Inflammatory macrophage treated with lipopolysaccharide for 4 hours (primary cell): ENCODE results near the gene EIF2S2.

Experiments
- DNase-seq: peaks from one replicate; pipeline ENCODE4 v3.0.0-alpha.2; 2020

The EIF2S2 gene

DNA sequence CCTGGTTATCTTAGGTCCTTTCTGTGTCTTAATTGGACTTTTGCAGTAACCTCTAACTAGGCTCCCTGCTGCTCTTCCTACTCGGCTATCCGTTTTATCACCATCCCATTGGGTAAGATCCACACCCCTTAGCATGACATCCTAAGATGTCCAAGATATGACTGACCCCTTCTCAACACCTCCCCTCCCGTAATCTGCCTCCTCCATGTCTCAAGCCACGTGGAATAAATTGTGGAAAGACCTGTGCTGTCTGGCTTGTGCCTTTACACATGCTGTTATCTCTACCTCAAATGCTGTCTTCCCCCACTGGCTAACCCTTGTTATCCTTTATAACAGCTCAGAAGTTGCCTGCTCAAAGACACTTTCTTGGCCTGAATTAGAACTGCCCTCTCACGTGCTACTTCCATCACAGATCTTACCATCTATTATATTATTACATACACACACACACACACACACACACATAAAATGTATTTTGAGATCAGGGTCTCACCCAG is 26.5 kb downstream of the EIF2S2 start:
- DNase-seq: no peak

- no peak for DNase-seq
Observed at GRCh38 chr20:34084227-34084923, 27.7 kb downstream of the EIF2S2 start.

DNA sequence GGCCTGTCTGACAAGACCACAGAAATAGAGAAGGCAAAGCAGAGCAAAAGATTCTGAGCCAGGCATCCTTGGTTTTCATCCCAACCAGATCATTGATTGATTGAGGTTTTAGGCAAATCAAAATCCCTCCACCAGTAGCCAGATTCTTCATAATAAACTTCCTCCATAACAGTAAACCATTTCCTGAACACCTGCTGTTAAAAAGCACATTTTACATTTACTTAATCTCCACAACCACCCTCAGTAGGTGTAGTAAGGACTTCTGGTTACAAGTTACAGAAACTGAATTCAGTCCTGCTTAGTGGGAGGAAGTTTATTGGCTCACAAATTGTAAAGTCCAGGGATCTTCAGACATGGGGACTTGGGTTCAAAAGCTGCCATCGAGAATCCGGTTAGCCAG is 28.3 kb downstream of the EIF2S2 start:
- DNase-seq: no peak

DNA sequence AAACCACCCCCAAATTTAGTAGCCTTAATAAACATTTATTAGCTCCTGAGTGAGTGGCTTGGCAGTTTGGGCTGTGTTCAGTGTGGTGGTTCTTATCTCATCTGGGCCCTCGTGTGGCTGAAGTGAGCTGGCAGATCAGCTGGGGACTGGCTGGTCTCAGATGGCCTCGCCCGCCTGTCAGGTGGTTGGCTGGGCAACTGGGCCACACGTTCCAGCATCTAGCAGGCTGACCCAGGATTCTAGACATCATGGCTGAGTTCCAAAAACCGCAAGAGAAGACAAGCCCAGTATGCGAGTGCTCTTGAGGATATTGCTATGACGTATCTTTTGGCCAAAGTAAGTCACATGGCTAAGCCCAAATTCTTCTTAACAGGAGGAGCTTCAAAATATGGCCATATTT is 28.9 kb downstream of the EIF2S2 start:
- no peak for DNase-seq

DNA sequence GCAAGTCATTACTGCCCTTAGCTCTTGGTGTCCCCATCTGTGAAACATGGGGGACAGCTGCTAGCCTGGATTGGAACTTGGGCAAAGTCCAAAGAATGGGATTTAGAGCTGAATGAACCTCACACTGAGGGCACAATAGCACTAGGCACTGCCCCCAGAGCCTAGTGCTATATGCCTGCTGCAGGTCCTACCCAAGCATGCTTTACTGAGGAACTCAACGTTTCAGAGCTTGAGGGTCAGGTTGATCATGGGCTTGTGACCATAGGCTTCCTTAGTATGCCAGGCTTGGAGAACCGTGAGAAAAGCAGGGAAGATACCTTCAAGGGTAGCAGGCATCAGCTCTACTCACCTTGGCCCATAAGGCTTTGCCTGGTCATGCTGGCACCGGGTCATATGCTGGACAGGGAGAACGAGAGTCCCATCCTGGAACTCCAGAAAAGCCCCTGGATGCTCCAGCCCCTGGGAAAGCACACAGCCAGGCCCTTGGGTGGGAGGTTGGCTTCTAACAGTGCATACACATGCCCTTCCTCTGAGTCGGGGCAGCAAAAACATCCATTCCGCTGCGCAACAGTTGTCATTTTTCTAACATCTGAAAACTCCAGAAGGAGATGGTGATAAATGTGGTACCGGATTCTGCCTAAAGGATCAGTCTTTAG is 29.7 kb downstream of the EIF2S2 start:
- no peak for DNase-seq

GRCh38 chr20:34079818-34080217 is 32.2 kb downstream of the EIF2S2 start:
- DNase-seq: no peak

DNA sequence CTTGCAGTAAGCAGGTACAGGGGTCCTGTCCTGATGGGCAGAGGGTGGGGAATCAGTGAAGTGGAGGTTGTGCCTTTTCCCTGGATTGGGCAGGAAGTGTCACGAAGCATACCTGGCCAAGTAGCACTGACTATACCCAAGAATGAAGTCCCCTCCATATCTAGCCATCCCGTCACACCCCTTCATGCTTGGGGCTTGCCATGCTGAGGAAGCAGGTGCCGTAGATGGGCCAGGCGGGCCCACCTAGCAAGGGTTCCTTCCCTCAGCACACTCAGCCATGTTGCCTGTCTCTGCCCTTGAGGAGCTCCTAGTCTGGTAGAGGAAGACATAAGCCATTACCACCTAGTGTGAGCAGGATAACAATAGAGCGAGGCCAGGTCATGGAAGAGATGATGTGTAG is 33.5 kb downstream of the EIF2S2 start:
- DNase-seq: no peak

GRCh38 chr20:34076952-34077351 is 35.1 kb downstream of the EIF2S2 start:
- no peak for DNase-seq

DNA sequence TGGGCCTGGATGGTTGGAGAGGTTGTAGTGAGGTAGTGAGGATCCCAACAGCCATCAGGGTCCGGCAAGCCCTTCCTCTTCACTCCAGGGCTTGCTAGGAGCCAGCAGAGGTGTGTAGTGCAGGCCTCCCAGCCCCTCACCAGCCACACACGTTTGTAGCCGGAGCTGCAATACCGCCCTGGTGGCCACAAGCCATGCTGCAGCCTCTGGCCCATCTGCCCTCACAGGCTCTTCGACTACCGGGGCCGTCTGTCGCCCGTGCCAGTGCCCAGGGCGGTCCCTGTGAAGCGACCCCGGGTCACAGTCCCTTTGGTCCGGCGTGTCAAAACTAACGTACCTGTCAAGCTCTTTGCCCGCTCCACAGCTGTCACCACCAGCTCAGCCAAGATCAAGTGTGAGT is 36.4 kb downstream of the EIF2S2 start:
- DNase-seq: no peak

GRCh38 chr20:34074101-34074760 is 37.8 kb downstream of the EIF2S2 start:
- DNase-seq: no peak

GRCh38 chr20:34072778-34073177 is 39.3 kb downstream of the EIF2S2 start:
- no peak for DNase-seq

- DNase-seq: no peak
Observed at GRCh38 chr20:34072076-34072475, 40.0 kb downstream of the EIF2S2 start.

GRCh38 chr20:34070859-34071258 is 41.2 kb downstream of the EIF2S2 start:
- DNase-seq: peak; percentile 39

- DNase-seq: no peak
Observed at GRCh38 chr20:34070079-34070439, 42.0 kb downstream of the EIF2S2 start.

DNA sequence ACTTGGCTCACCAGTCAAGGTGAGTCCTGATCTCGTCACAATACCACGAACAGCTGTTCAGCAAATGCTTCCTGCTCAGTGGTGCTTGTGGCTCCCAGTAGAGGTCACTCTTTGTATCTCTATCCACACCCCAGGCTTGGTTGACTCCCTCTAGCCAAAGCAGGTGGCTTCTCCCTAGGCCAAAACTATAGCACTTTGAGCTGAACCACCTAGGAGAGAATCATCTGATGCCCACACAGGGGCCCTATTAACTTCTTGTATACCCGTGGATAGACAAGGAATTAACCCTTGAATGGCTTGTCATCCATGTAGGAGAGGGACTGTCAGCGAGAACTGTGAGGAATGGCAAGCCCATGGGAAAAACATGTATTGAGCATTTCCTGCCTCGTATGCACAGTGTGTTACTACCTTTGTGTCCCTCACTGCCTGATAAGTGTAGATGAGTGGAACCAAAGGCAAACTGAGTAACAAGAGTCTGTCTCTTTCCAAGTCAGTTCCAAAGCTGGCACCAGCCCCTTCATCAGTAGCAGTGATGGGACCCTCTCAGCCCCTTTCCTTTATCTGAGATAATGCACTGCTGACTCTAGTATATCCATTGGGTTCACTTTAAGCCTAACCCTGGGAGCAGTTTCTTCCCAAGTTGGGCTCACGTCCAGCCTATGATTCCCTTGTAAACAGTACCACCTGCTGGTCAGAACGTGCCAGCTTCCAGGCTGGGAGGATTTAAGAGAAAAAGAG is 42.5 kb downstream of the EIF2S2 start:
- DNase-seq: peak; percentile 59

DNA sequence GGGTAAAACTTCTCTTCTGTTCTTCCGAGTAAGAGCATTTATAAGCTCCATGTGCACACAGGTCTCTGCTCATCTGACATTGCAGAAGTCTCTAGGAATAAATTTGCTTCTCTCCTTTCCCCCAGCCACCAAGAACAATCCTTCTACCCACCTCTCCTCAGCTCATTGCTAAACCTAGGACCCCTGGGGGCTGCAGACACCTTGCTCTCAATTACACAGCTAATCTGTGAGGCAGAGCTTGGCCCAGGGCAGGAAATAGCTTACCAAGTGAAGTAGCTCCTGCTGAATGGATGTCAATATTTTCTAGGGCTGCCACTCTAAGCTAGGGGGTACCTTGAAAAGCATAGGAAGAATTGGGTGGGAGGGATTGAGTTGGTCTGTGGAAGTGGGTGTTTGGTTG is 44.0 kb downstream of the EIF2S2 start:
- no peak for DNase-seq

GRCh38 chr20:34066476-34067090 is 45.5 kb downstream of the EIF2S2 start:
- DNase-seq: no peak

DNA sequence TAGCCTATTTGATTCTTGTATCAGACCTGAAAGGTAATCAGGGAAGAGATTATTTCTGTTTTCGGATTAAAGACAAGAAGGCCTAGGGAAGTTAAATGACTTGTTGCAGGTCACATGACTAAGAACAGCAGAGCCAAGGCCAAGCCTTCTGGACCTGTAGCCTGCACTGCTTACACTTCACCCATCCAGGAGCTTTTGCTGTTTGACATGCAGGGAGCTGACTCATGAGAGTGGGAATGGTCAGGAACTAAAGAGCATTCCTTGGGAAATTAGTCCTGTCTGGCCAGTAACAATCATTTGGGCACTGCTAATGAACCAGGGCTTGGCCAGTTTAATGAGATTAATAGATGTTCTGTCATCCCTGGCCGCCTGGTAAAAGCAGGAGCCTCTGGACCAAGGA is 46.8 kb downstream of the EIF2S2 start:
- DNase-seq: no peak

- no peak for DNase-seq
Observed at GRCh38 chr20:34064286-34064685, 47.8 kb downstream of the EIF2S2 start.

DNA sequence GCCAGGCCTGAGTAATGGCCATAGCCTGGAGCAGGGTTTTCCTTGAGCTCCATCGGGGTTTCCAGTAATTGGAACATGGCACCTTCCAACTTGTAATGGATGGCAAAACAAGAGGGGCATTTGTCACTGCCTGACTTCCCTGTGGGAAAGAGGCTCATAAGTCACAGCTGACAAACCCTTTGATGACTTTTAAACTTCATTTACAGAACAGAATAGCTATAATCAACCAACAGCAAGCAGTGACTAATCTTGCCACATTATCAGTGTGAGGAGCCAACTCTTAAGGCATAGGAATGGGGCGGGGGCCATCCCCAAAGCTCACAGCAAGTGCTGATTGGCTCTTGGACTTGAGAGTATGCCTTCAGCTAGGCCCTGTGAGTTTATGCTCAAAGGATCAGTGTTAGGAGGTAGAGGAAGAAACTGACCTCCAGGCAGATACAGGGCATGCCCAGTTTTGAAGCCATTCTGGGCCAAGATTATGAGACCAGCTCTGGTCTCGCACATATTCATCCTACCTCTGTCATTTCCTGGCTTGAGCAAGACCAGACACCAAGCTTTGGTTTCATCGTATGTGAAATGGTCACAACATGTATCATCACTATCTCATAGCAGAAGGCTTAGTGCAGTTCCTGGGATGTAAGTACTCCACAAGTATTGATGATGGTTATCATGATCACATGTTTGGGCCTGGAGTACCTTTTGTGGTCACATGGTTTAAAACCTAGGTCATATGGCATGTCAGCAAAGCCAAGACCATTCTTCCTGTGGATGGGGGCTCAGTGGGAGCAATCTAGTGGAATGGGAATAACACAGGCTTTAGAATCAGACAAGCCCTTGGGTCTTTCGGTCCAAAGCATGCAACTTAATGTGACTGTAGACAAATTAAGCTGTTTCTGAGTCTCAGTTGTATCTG is 49.2 kb downstream of the EIF2S2 start:
- peak; percentile 38 for DNase-seq

DNA sequence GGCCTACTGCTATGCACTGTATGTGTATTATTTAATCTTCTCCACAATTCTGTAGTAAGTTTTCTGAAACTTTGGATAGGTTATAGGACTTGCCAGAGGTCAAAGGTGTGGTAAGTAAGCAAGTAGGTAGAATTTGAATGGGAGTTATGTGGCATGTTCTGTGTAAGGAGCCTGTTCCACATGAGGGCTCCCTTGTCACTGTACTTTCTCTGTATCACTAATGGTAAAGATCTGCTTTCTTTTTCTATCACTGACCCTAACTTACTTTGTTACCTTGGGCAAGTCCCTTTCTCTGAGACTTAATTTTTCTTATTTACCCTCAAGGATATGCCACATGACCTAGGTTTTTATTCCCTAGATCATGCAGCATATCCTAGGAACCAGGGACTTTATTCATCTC is 50.3 kb downstream of the EIF2S2 start:
- no peak for DNase-seq

DNA sequence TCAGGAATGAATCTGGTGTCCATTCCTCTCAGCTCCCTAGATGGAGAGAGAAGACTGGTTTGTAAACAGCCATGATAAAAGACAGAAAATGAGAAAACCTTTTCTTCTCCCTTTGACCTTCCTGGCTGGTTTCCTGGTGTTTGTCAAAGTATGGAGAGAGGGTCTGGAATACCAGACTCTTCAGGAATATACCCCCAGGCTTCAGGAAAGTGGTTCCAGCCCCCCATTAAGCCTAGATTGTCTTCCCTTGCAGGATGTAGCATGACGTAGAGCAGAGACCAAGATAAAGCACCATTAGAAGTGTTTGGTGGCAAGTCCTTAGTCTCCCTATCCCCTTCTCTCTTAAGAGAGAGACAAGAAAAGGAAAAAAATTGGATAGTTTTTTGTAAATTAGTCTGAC is 51.1 kb downstream of the EIF2S2 start:
- DNase-seq: no peak
